ENCODE data around the gene PIGS.

PIGS gene

GRCh38 chr17:28505986-28506665 is 65.2 kb downstream of the PIGS start, which contains the start of gene FOXN1:
FOXN1 (plus strand) TSS chr17:28506348; CDS start chr17:28523970, 17,622 bp downstream.
- DNase-seq = no peak

GRCh38 chr17:28503420-28503819 is 67.9 kb downstream of the PIGS start:
- DNase-seq = no peak
